Ovary (tissue), 3 donors: ENCODE results near the gene E2F6.

Experiments used
- CTCF ChIP-seq, 3 donors: fragments of 450-650 bp in 2 of 3; fragments of 200-600 bp in 1 of 3; IDR thresholded peaks; one replicate each; pipeline versions ENCODE4 v1.5.1 to v1.8.0; 2016 to 2022; ENCODE audit warnings: antibody characterized with exemption in 3 of 3, mild to moderate bottlenecking in 1 of 3
- EP300 ChIP-seq: sonication (generic); formaldehyde crosslinking; IDR thresholded peaks from one replicate; pipeline ENCODE4 v1.6.1; 2017; ENCODE audit warnings: antibody characterized with exemption
- POLR2A ChIP-seq: fragments of 450-650 bp; IDR thresholded peaks from one replicate; pipeline ENCODE4 v1.6.1; 2017; ENCODE audit warnings: antibody characterized with exemption, mild to moderate bottlenecking, moderate library complexity
- donor health status: DM: no; HTN: no; CAD: no.

GRCh38 chr2:11505652-11506610 is 40.0 kb upstream of the E2F6 start:
- TF ChIP-seq CTCF (IDR thresholded peaks at IDR 0.05) (no peak), EP300 (no peak), POLR2A (no peak)
